GM23338 (cell line): ENCODE results near the gene SYCP2. TPM values are rescaled to one million over a fixed set of nuclear protein-coding genes. Genes with fewer than 3 reads are reported as not detected.

Source experiments
- ATAC-seq: fragments of 200-7000 bp; cut with Tn5 transposase; 3 replicates; pipeline ENCODE4 v1.9.1; 2020
- DNase-seq: peaks from one replicate; pipeline ENCODE4 v3.0.0-alpha.2; 2015; ENCODE audit warnings: low spot score
- H2AFZ ChIP-seq: fragments of 200-600 bp; sonication (generic); 2 replicates; pipeline ENCODE4 v1.8.0; 2016; ENCODE audit warnings: antibody characterized with exemption, mild to moderate bottlenecking, moderate library complexity
- H3F3A ChIP-seq: fragments of 200-600 bp; sonication (generic); replicated peaks from 2 replicates; pipeline ENCODE4 v1.8.0; 2017; ENCODE audit warnings: antibody characterized with exemption, mixed run types, low read depth
- H3K27ac ChIP-seq: fragments of 200-600 bp; sonication (generic); 2 replicates; pipeline ENCODE4 v1.6.1; 2016; ENCODE audit warnings: low read depth
- H3K27me3 ChIP-seq: fragments of 200-600 bp; sonication (generic); 2 replicates; pipeline ENCODE4 v1.8.0; 2016; ENCODE audit warnings: mild to moderate bottlenecking, mixed run types, moderate library complexity; ENCODE audit not compliant: insufficient read depth
- H3K36me3 ChIP-seq: fragments of 200-600 bp; sonication (generic); 2 replicates; pipeline ENCODE4 v1.8.0; 2016; ENCODE audit warnings: mild to moderate bottlenecking; ENCODE audit not compliant: insufficient read depth
- H3K4me1 ChIP-seq: fragments of 200-600 bp; sonication (generic); 2 replicates; pipeline ENCODE4 v1.8.0; 2016; ENCODE audit warnings: mild to moderate bottlenecking, moderate library complexity; ENCODE audit not compliant: insufficient read depth
- H3K4me2 ChIP-seq: fragments of 200-600 bp; sonication (generic); 2 replicates; pipeline ENCODE4 v1.7.1; 2017; ENCODE audit warnings: mixed run types
- H3K4me3 ChIP-seq: fragments of 200-600 bp; sonication (generic); 2 replicates; pipeline ENCODE4 v1.6.1; 2016; ENCODE audit warnings: mixed run types
- H3K79me2 ChIP-seq: fragments of 200-600 bp; sonication (generic); replicated peaks from 2 replicates; pipeline ENCODE4 v1.8.0; 2017; ENCODE audit warnings: mild to moderate bottlenecking; ENCODE audit not compliant: insufficient read depth
- H3K9me2 ChIP-seq: fragments of 200-600 bp; sonication (generic); 2 replicates; pipeline ENCODE4 v1.8.0; 2017; ENCODE audit not compliant: insufficient read depth
- H4K20me1 ChIP-seq: fragments of 200-600 bp; sonication (generic); replicated peaks from 2 replicates; pipeline ENCODE4 v1.8.0; 2017; ENCODE audit warnings: mild to moderate bottlenecking; ENCODE audit not compliant: insufficient read depth
- H3K27ac Mint-ChIP-seq: 2 replicates; pipeline ENCODE4 v1.8.0; 2020; ENCODE audit warnings: inconsistent platforms, mild to moderate bottlenecking, moderate library complexity, mixed read lengths
- H3K27me3 Mint-ChIP-seq: 3 replicates; pipeline ENCODE4 v1.8.0; 2022; ENCODE audit warnings: low read depth, mild to moderate bottlenecking, moderate library complexity, mixed read lengths, inconsistent platforms; ENCODE audit not compliant: insufficient read depth, poor library complexity
- H3K36me3 Mint-ChIP-seq: 3 replicates; pipeline ENCODE4 v1.8.0; 2021; ENCODE audit warnings: low read depth, mild to moderate bottlenecking, inconsistent platforms, moderate library complexity, mixed read lengths
- H3K4me1 Mint-ChIP-seq: 3 replicates; pipeline ENCODE4 v1.8.0; 2020; ENCODE audit warnings: mild to moderate bottlenecking, inconsistent platforms, mixed read lengths
- H3K4me3 Mint-ChIP-seq: 3 replicates; pipeline ENCODE4 v1.8.0; 2021; ENCODE audit warnings: moderate library complexity, mild to moderate bottlenecking, inconsistent platforms, mixed read lengths
- H3K9me3 Mint-ChIP-seq: 3 replicates; pipeline ENCODE4 v1.8.0; 2020; ENCODE audit warnings: moderate library complexity, mild to moderate bottlenecking, inconsistent platforms, mixed read lengths
- CREB1 ChIP-seq: fragments of 250-450 bp; sonication (Bioruptor Pico); IDR thresholded peaks from 2 replicates; pipeline ENCODE4 v1.5.0; 2020; ENCODE audit warnings: low read depth, mild to moderate bottlenecking, moderate library complexity
- CTCF ChIP-seq, 2 experiments: fragments of 200-600 bp in 1 of 2; sonication (generic) in 1 of 2; conservative IDR thresholded peaks; 2 replicates each; pipeline versions ENCODE4 v1.5.1 to v1.6.1; 2016 to 2017; ENCODE audit warnings: antibody characterized with exemption in 2 of 2, low read depth in 2 of 2, mild to moderate bottlenecking in 2 of 2, moderate library complexity in 1 of 2
- EZH2 ChIP-seq: fragments of 200-600 bp; sonication (generic); IDR thresholded peaks from one replicate; pipeline ENCODE4 v1.8.0; 2017; ENCODE audit warnings: antibody characterized with exemption, mild to moderate bottlenecking, low read depth; ENCODE audit not compliant: unreplicated experiment
- JUNB ChIP-seq: IDR thresholded peaks from one replicate; pipeline ENCODE4 v1.6.1; 2016; ENCODE audit warnings: antibody characterized with exemption; ENCODE audit not compliant: unreplicated experiment
- NANOG ChIP-seq: IDR thresholded peaks from 2 replicates; pipeline ENCODE4 v1.6.1; 2016; ENCODE audit warnings: antibody characterized with exemption, borderline replicate concordance
- REST ChIP-seq: IDR thresholded peaks from one replicate; pipeline ENCODE4 v1.6.1; 2018; ENCODE audit warnings: antibody characterized with exemption; ENCODE audit not compliant: unreplicated experiment
- ZNF462 ChIP-seq: fragments of 250-450 bp; sonication (Bioruptor Pico); IDR thresholded peaks from 2 replicates; pipeline ENCODE4 v1.5.0; 2020; ENCODE audit warnings: mild to moderate bottlenecking, moderate library complexity
- polyA plus RNA-seq: library from polyadenylated mRNA; unstranded; fragments of >200 nt; fragmentation: Nextera tagmentation; extraction: Ambion mirVana; gene quantifications from 2 replicates; pipeline ENCODE4 v1.2.1, GENCODE V29; 2016
- total RNA-seq: library from RNA; depleted of rRNA; stranded (reverse); fragments of >200 nt; shearing (Covaris generic); gene quantifications from 2 replicates; pipeline ENCODE4 v1.2.3, GENCODE V29; 2014

SYCP2 gene
- total and polyA plus RNA-seq, 2 experiments from 2014 or later: 0.50 to 2.1 TPM

GRCh38 chr20:59825563-59825920, 107.9 kb downstream of the SYCP2 start:
- no peak overlapping the region for H2AFZ ChIP-seq
- no peaks in the 10 kb centered on the region for H3F3A ChIP-seq
- DNase-seq (no peak), ATAC-seq (no peak)
- H3K79me2 ChIP-seq: no peaks in the 10 kb centered on the region
- Mint-ChIP-seq H3K36me3 (no peaks in the 10 kb centered on the region; the same call in 2 of the 3 replicates), H3K27me3 (peaks cover 23% of the 10 kb centered on the region), H3K4me3 (no peak overlapping the region), H3K4me1 (peaks cover 16% of the 10 kb centered on the region), H3K27ac (no peak overlapping the region), H3K9me3 (no peaks in the 10 kb centered on the region; the same call in 2 of the 3 replicates)
- no peak overlapping the region for H3K4me2 ChIP-seq
- H3K9me2 ChIP-seq: no peaks in the 10 kb centered on the region
- no peaks in the 10 kb centered on the region for H3K36me3 ChIP-seq
- H3K27ac ChIP-seq: no peak overlapping the region
- no peaks in the 10 kb centered on the region for H4K20me1 ChIP-seq
- no peaks in the 10 kb centered on the region for H3K27me3 ChIP-seq
- no peaks in the 10 kb centered on the region for H3K4me1 ChIP-seq
- no peak overlapping the region for H3K4me3 ChIP-seq
- TF ChIP-seq NANOG (no peak), EZH2 (no peak)

GRCh38 chr20:59824711-59825562, 108.5 kb downstream of the SYCP2 start:
- TF ChIP-seq NANOG (no peak), ZNF462 (no peak), REST (no peak), CREB1 (CRISPR knock-in tag) (no peak), JUNB (no peak), CTCF (conservative IDR thresholded peaks at IDR 0.05; ENCODE audit: low read depth in 2 of 2) (0 out of 4 replicates have a peak, but pooled peaks of 1 of the 2 experiments have one; percentile 21)
- no peak overlapping the region for H3K4me2 ChIP-seq
- no peaks in the 10 kb centered on the region for H3F3A ChIP-seq
- Mint-ChIP-seq H3K36me3 (no peaks in the 10 kb centered on the region; the same call in 2 of the 3 replicates), H3K27ac (no peak overlapping the region), H3K4me3 (no peak overlapping the region), H3K27me3 (peaks cover 24% of the 10 kb centered on the region), H3K9me3 (no peaks in the 10 kb centered on the region; the same call in 2 of the 3 replicates), H3K4me1 (peaks cover 16% of the 10 kb centered on the region)
- H3K27me3 ChIP-seq: no peaks in the 10 kb centered on the region
- H2AFZ ChIP-seq: no peak overlapping the region
- ATAC-seq (no peak), DNase-seq (no peak)
- no peaks in the 10 kb centered on the region for H3K36me3 ChIP-seq
- H3K27ac ChIP-seq: no peak overlapping the region
- H3K4me1 ChIP-seq: no peaks in the 10 kb centered on the region
- H3K9me2 ChIP-seq: no peaks in the 10 kb centered on the region
- H3K79me2 ChIP-seq: no peaks in the 10 kb centered on the region
- H4K20me1 ChIP-seq: no peaks in the 10 kb centered on the region
- H3K4me3 ChIP-seq: no peak overlapping the region
